Measurements from ENCODE around the gene SLC39A10. TPM values are rescaled to one million over a fixed set of nuclear protein-coding genes. Genes with fewer than 3 reads are reported as not detected.

Gene SLC39A10
- total and polyA plus RNA-seq, 2 donors (not counting 3 experiments of a cell fraction or from before 2014, with no cell fraction given), result 11.4 to 39.9 TPM

DNA sequence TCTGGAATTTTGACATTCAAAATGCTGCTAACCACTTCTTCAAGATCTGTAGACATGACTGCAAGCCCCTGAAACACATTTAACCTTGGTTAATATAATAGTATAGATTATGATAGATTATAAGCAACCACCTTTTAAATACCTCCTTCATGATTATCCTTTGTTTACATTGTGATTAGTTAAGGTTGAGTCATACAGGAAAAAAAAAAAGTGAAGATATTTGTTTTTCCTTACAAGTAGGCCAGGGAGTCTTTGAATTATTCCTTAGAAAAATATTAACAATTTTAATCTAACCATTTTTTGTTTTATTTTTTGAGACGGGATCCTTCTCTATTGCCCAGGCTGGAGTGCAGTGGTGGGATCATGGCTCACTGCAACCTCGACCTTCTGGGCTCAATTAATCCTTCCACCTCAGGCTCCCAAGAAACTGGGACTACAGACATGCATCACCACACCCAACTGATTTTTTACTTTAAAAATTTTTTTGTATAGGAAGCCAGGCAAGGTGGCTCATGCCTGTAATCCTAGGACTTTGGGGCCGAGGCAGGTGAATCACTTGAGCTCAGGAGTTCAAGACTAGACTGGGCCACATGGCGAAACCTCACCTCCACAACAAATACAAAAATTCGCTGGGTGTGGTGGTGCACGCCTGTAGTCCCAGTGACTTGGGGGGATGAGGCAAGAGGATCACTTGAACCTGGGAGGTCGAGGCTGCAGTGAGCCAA is 99.4 kb downstream of the SLC39A10 start:
- H3K27me3 ChIP-seq (ENCODE audit: control insufficient read depth in 2 of 2, insufficient read depth in 2 of 2, low read length in 2 of 2), result no peaks in the 10 kb centered on the region
- no peaks in the 10 kb centered on the region for H3K9me1 ChIP-seq (replicated peaks; ENCODE audit: control insufficient read depth, extremely low read depth, insufficient read depth, low read length)
- dilution Hi-C loops (cut with MboI; ENCODE audit: extremely low pct_ligation_motif_present, low sequenced_read_pairs) (no loop called here), intact Hi-C loops (cut with micrococcal nuclease) (no loop called here)
- no peaks in the 10 kb centered on the region for H4K20me1 ChIP-seq (replicated peaks; ENCODE audit: control insufficient read depth, extremely low read depth, insufficient read depth, low read length)
- no peak overlapping the region for H3K27ac ChIP-seq (ENCODE audit: insufficient read depth, low read depth, low read length)
- CTCF ChIA-PET, result interaction anchor here (1.0 kb wide), 1 partner anchor 11 kb away, joined by 4 read pairs; no protein-coding TSS in a partner anchor
- TF ChIP-seq FOS (IDR thresholded peaks at IDR 0.05; ENCODE audit: borderline replicate concordance, insufficient read depth, low read length) (peak; percentile 69), JUN (IDR thresholded peaks at IDR 0.05; ENCODE audit: borderline replicate concordance, insufficient read depth, insufficient read length, low read depth) (no peak), MYC (IDR thresholded peaks at IDR 0.05; ENCODE audit: low read depth, low read length) (no peak), GATA2 (IDR thresholded peaks at IDR 0.05; ENCODE audit: insufficient read depth, insufficient read length, low read depth, low read length) (peak; percentile 17)
- H3K4me2 ChIP-seq (ENCODE audit: insufficient read depth, low read length), result no peak overlapping the region
- BruUV-seq (replicated peaks), result no TSS peak
- DNase-seq (ENCODE audit: low read depth, low spot score) (peak; percentile 36), FAIRE-seq (no peak)
- no peak overlapping the region for H2AFZ ChIP-seq (ENCODE audit: low read depth, low read length)
- no peaks in the 10 kb centered on the region for H3K79me2 ChIP-seq (ENCODE audit: control insufficient read depth, insufficient read depth, low read length)
- no peak overlapping the region for H3K4me3 ChIP-seq (replicated peaks in 1 of 3; ENCODE audit: insufficient read depth in 1 of 3, low read depth in 1 of 3, low read length in 3 of 3)
- H3K9me3 ChIP-seq (replicated peaks; ENCODE audit: control insufficient read depth, insufficient read depth, low read length), result no peaks in the 10 kb centered on the region
- POLR2A ChIA-PET, result no interaction called here
- H3K4me1 ChIP-seq (ENCODE audit: control insufficient read depth, extremely low read depth, insufficient read depth, low read length), result no peaks in the 10 kb centered on the region
- H3K9ac ChIP-seq (replicated peaks; ENCODE audit: extremely low read depth, insufficient read depth, low read length), result no peak overlapping the region
- H3K36me3 ChIP-seq (ENCODE audit: control insufficient read depth in 2 of 2, extremely low read depth in 1 of 2, insufficient read depth in 2 of 2, low read length in 2 of 2), result no peaks in the 10 kb centered on the region

DNA sequence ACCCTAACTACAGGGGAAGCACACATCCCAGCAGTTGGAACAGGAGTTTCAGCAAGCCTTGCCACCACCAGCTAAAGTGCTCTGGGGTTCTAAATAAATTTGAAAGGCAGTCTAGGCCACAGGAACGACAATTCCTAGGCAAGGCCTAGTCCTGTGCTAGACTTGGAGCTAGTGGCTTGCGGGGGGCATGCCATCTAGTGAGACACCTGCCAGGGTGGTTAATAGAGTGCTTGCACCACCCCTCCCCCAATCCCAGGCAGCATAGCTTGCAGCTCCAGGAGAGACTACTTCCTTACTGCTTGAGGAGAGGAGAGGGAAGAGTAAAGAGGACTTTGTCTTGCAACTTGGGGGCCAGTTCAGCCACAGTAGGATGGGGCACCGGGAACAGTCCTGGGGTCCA is 101.8 kb downstream of the SLC39A10 start:
- H3K4me3 ChIP-seq (replicated peaks in 1 of 3; ENCODE audit: insufficient read depth in 1 of 3, low read depth in 1 of 3, low read length in 3 of 3), result no peak overlapping the region
- no peaks in the 10 kb centered on the region for H3K79me2 ChIP-seq (ENCODE audit: control insufficient read depth, insufficient read depth, low read length)
- no peaks in the 10 kb centered on the region for H3K9me1 ChIP-seq (replicated peaks; ENCODE audit: control insufficient read depth, extremely low read depth, insufficient read depth, low read length)
- ChIA-PET POLR2A (no interaction called here), CTCF (no interaction called here)
- H3K9me3 ChIP-seq (replicated peaks; ENCODE audit: control insufficient read depth, insufficient read depth, low read length), result no peaks in the 10 kb centered on the region
- H3K36me3 ChIP-seq (ENCODE audit: control insufficient read depth in 2 of 2, extremely low read depth in 1 of 2, insufficient read depth in 2 of 2, low read length in 2 of 2), result no peaks in the 10 kb centered on the region
- intact Hi-C loops (cut with micrococcal nuclease) (no loop called here), dilution Hi-C loops (cut with MboI; ENCODE audit: extremely low pct_ligation_motif_present, low sequenced_read_pairs) (no loop called here)
- no peak overlapping the region for H3K9ac ChIP-seq (replicated peaks; ENCODE audit: extremely low read depth, insufficient read depth, low read length)
- no peak for FAIRE-seq
- TF ChIP-seq, protein P1, sequence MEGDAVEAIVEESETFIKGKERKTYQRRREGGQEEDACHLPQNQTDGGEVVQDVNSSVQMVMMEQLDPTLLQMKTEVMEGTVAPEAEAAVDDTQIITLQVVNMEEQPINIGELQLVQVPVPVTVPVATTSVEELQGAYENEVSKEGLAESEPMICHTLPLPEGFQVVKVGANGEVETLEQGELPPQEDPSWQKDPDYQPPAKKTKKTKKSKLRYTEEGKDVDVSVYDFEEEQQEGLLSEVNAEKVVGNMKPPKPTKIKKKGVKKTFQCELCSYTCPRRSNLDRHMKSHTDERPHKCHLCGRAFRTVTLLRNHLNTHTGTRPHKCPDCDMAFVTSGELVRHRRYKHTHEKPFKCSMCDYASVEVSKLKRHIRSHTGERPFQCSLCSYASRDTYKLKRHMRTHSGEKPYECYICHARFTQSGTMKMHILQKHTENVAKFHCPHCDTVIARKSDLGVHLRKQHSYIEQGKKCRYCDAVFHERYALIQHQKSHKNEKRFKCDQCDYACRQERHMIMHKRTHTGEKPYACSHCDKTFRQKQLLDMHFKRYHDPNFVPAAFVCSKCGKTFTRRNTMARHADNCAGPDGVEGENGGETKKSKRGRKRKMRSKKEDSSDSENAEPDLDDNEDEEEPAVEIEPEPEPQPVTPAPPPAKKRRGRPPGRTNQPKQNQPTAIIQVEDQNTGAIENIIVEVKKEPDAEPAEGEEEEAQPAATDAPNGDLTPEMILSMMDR (IDR thresholded peaks at IDR 0.05; ENCODE audit: extremely low read depth in 1 of 2, insufficient read depth in 1 of 2, low read depth in 1 of 2, low read length in 2 of 2), result no peak
- no peak for TF ChIP-seq POLR2AphosphoS5 (IDR thresholded peaks at IDR 0.05; ENCODE audit: insufficient read depth, low read depth, low read length)
- TF ChIP-seq GATA2 (IDR thresholded peaks at IDR 0.05; ENCODE audit: insufficient read depth, insufficient read length, low read depth, low read length), result no peak
- TF ChIP-seq, protein P2, sequence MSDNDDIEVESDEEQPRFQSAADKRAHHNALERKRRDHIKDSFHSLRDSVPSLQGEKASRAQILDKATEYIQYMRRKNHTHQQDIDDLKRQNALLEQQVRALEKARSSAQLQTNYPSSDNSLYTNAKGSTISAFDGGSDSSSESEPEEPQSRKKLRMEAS (IDR thresholded peaks at IDR 0.05; ENCODE audit: insufficient read depth, insufficient read length), result no peak
- no peak for TF ChIP-seq JUN (IDR thresholded peaks at IDR 0.05; ENCODE audit: borderline replicate concordance, insufficient read depth, insufficient read length, low read depth)
- no peak for TF ChIP-seq MYC (IDR thresholded peaks at IDR 0.05; ENCODE audit: low read depth, low read length)
- TF ChIP-seq FOS (IDR thresholded peaks at IDR 0.05; ENCODE audit: borderline replicate concordance, insufficient read depth, low read length), result no peak
- TF ChIP-seq EZH2 (IDR thresholded peaks at IDR 0.05; ENCODE audit: borderline replicate concordance, low read depth, low read length, severe bottlenecking), result no peak
- no peak for TF ChIP-seq POLR2A (IDR thresholded peaks at IDR 0.05; ENCODE audit: low read depth, low read length)
- H3K4me1 ChIP-seq (ENCODE audit: control insufficient read depth, extremely low read depth, insufficient read depth, low read length), result no peaks in the 10 kb centered on the region
- no TSS peak for BruUV-seq (replicated peaks)
- H3K27ac ChIP-seq (ENCODE audit: insufficient read depth, low read depth, low read length), result no peak overlapping the region
- no peak for DNase-seq (ENCODE audit: low read depth, low spot score)
- H4K20me1 ChIP-seq (replicated peaks; ENCODE audit: control insufficient read depth, extremely low read depth, insufficient read depth, low read length), result no peaks in the 10 kb centered on the region
- H3K4me2 ChIP-seq (ENCODE audit: insufficient read depth, low read length), result no peak overlapping the region
- no peak overlapping the region for H2AFZ ChIP-seq (ENCODE audit: low read depth, low read length)
- no peaks in the 10 kb centered on the region for H3K27me3 ChIP-seq (ENCODE audit: control insufficient read depth in 2 of 2, insufficient read depth in 2 of 2, low read length in 2 of 2)
